Measurements from ENCODE around the gene NHLRC2. TPM values are rescaled to one million over a fixed set of nuclear protein-coding genes. Genes with fewer than 3 reads are reported as not detected.
A peak's percentile ranks its signal among the peaks of the same experiment; 100 is the strongest.

NHLRC2 gene
- total RNA-seq, 4 donors from 2014 or later, result 47.1 to 66.7 (median 56.2) TPM

GRCh38 chr10:113853578-113854012 is 866 bp upstream of the NHLRC2 start:
- intact Hi-C loops (cut with DNase I), result no loop called here
- WGBS, 2 donors, result 16 to 20% methylated on average over 10 of the region's 10 CpGs
- peaks cover 17 to 22% of the 10 kb centered on the region in 2 donors for H3K4me1 ChIP-seq
- H3K4me3 ChIP-seq (replicated peaks in 1 of 3), result peak overlapping the region; percentile 73 to 95 (median 88)
- no peaks in the 10 kb centered on the region for H3K27me3 ChIP-seq
- TF ChIP-seq POLR2A (IDR thresholded peaks at IDR 0.05), result no peak
- no peak for TF ChIP-seq CTCF (IDR thresholded peaks at IDR 0.05)
- no peak for DNase-seq
- H3K9me3 ChIP-seq, result no peaks in the 10 kb centered on the region
- no peaks in the 10 kb centered on the region for H3K36me3 ChIP-seq
- H3K27ac ChIP-seq, result peak overlapping the region; percentile 86 to 94 (median 91)

GRCh38 chr10:113854761-113855588 is 514 bp downstream of the NHLRC2 start:
- intact Hi-C loops (cut with DNase I), result no loop called here
- peak overlapping the region; percentile 73 to 95 (median 88) for H3K4me3 ChIP-seq (replicated peaks in 1 of 3)
- 1% methylated on average over 37 to 55 of the region's 62 CpGs for WGBS, 2 donors
- peak overlapping the region; percentile 86 to 94 (median 91) for H3K27ac ChIP-seq
- no peaks in the 10 kb centered on the region for H3K9me3 ChIP-seq
- TF ChIP-seq CTCF (IDR thresholded peaks at IDR 0.05) (peak in 3 of 6 experiments; percentile 6 to 12 (median 10)), POLR2A (IDR thresholded peaks at IDR 0.05) (peak in 1 of 2 donors; percentile 25)
- H3K27me3 ChIP-seq, result no peaks in the 10 kb centered on the region
- DNase-seq, result peak; percentile 61 to 64
- H3K4me1 ChIP-seq, result peaks cover 17 to 22% of the 10 kb centered on the region in 2 donors
- peaks cover 0 to 7% of the 10 kb centered on the region in 2 donors for H3K36me3 ChIP-seq

GRCh38 chr10:113856563-113856962 is 2.1 kb downstream of the NHLRC2 start:
- Histone ChIP-seq H3K9me3 (no peaks in the 10 kb centered on the region), H3K4me1 (peaks cover 13 to 21% of the 10 kb centered on the region in 2 donors), H3K27me3 (no peaks in the 10 kb centered on the region), H3K36me3 (peaks cover 0 to 17% of the 10 kb centered on the region in 2 donors), H3K27ac (no peak overlapping the region), H3K4me3 (replicated peaks in 1 of 3) (no peak overlapping the region)
- intact Hi-C loops (cut with DNase I), result no loop called here
- WGBS, 2 donors, result 72 to 82% methylated on average over 1 of the region's 1 CpG
- no peak for TF ChIP-seq POLR2A (IDR thresholded peaks at IDR 0.05)
- no peak for TF ChIP-seq CTCF (IDR thresholded peaks at IDR 0.05)
- no peak for DNase-seq

GRCh38 chr10:113857210-113857609 is 2.7 kb downstream of the NHLRC2 start:
- Histone ChIP-seq H3K4me3 (replicated peaks in 1 of 3) (no peak overlapping the region), H3K27me3 (no peaks in the 10 kb centered on the region), H3K4me1 (peaks cover 13 to 15% of the 10 kb centered on the region in 2 donors), H3K9me3 (no peaks in the 10 kb centered on the region), H3K36me3 (peaks cover 0 to 20% of the 10 kb centered on the region in 2 donors), H3K27ac (no peak overlapping the region)
- DNase-seq, result no peak
- TF ChIP-seq POLR2A (IDR thresholded peaks at IDR 0.05) (no peak), CTCF (IDR thresholded peaks at IDR 0.05) (no peak)
- intact Hi-C loops (cut with DNase I), result no loop called here

- Histone ChIP-seq H3K4me3 (replicated peaks in 1 of 3) (no peak overlapping the region), H3K4me1 (peaks cover 8 to 10% of the 10 kb centered on the region in 2 donors), H3K9me3 (no peaks in the 10 kb centered on the region), H3K27me3 (no peaks in the 10 kb centered on the region), H3K36me3 (peaks cover 0 to 20% of the 10 kb centered on the region in 2 donors), H3K27ac (no peak overlapping the region)
- no peak for DNase-seq
- TF ChIP-seq CTCF (IDR thresholded peaks at IDR 0.05) (no peak), POLR2A (IDR thresholded peaks at IDR 0.05) (no peak)
- intact Hi-C loops (cut with DNase I), result no loop called here
- 92 to 94% methylated on average over 2 of the region's 2 CpGs for WGBS, 2 donors
These were observed 4.1 kb downstream of the NHLRC2 start for GRCh38 chr10:113858541-113858940.

All from thyroid gland (tissue), 4 donors.